ES-I3 (cell line): ENCODE results near the gene APPBP2.

Source experiments
- H3K36me3 ChIP-seq: 2 replicates; pipeline ENCODE4 v1.6.1; 2013; ENCODE audit warnings: mild to moderate bottlenecking, low read length, control low read depth, moderate library complexity; ENCODE audit not compliant: insufficient read depth
- H3K4me1 ChIP-seq: 2 replicates; pipeline ENCODE4 v1.6.1; 2013; ENCODE audit warnings: mild to moderate bottlenecking, control low read depth, low read length; ENCODE audit not compliant: insufficient read depth
- H3K9ac ChIP-seq: 2 replicates; pipeline ENCODE4 v1.6.1; 2013; ENCODE audit warnings: low read depth, mild to moderate bottlenecking, low read length, moderate library complexity
- H3K9me3 ChIP-seq: 2 replicates; pipeline ENCODE4 v1.6.1; 2013; ENCODE audit warnings: mild to moderate bottlenecking, low read length, moderate library complexity; ENCODE audit not compliant: control insufficient read depth, insufficient read depth

APPBP2 gene

GRCh38 chr17:60398227-60398959, 127.6 kb downstream of the APPBP2 start:
- H3K9ac ChIP-seq = no peak overlapping the region
- no peaks in the 10 kb centered on the region for H3K4me1 ChIP-seq
- no peaks in the 10 kb centered on the region for H3K36me3 ChIP-seq

GRCh38 chr17:60396412-60396811, 129.6 kb downstream of the APPBP2 start:
- Histone ChIP-seq H3K4me1 (no peaks in the 10 kb centered on the region; the same call in 1 of the 2 replicates), H3K36me3 (no peaks in the 10 kb centered on the region), H3K9me3 (no peaks in the 10 kb centered on the region), H3K9ac (no peak overlapping the region)

More at GRCh38 chr17:60398227-60398959, 127.6 kb downstream of the APPBP2 start:
- H3K9me3 ChIP-seq = no peaks in the 10 kb centered on the region

- H3K9ac ChIP-seq = no peak overlapping the region
- no peaks in the 10 kb centered on the region for H3K9me3 ChIP-seq
- H3K36me3 ChIP-seq = no peaks in the 10 kb centered on the region
- no peaks in the 10 kb centered on the region; the same call in 1 of the 2 replicates for H3K4me1 ChIP-seq
Measured at GRCh38 chr17:60395508-60396065, 130.5 kb downstream of the APPBP2 start.

- Histone ChIP-seq H3K36me3 (no peaks in the 10 kb centered on the region), H3K9ac (no peak overlapping the region), H3K9me3 (no peaks in the 10 kb centered on the region), H3K4me1 (peaks cover 5% of the 10 kb centered on the region)
Measured at GRCh38 chr17:60393840-60394723, 132.0 kb downstream of the APPBP2 start.
